BLaER1 treated with 17β-estradiol and CSF1 and Interleukin-3, amounts not matched to agents 10 nM and 100 nM (cell line): ENCODE measurements around the gene ITPK1.

Experiments used
- H3K27ac ChIP-seq, 11 experiments: shearing (Covaris generic); formaldehyde crosslinking; 2 replicates each; pipeline ENCODE4 v1.8.1; 2022
- H3K27me3 ChIP-seq, 11 experiments: shearing (Covaris generic); formaldehyde crosslinking; 2 replicates each; pipeline ENCODE4 v1.8.1; 2022
- H3K36me3 ChIP-seq, 11 experiments: shearing (Covaris generic); formaldehyde crosslinking; 2 replicates each; pipeline ENCODE4 v1.8.1; 2022
- H3K4me1 ChIP-seq, 10 experiments: shearing (Covaris generic); formaldehyde crosslinking; 2 replicates each; pipeline ENCODE4 v1.8.1; 2022
- H3K4me2 ChIP-seq, 11 experiments: shearing (Covaris generic); formaldehyde crosslinking; 2 replicates each; pipeline ENCODE4 v1.8.1; 2022
- H3K4me3 ChIP-seq, 10 experiments: shearing (Covaris generic); formaldehyde crosslinking; 2 replicates each; pipeline ENCODE4 v1.8.1; 2022
- H3K9ac ChIP-seq, 11 experiments: shearing (Covaris generic); formaldehyde crosslinking; 2 replicates each; pipeline ENCODE4 v1.8.1; 2022
- H3K9me3 ChIP-seq, 11 experiments: shearing (Covaris generic); formaldehyde crosslinking; replicated peaks in 1 of 11; 2 replicates each; pipeline ENCODE4 v1.8.1; 2022
- H4K20me1 ChIP-seq, 11 experiments: shearing (Covaris generic); formaldehyde crosslinking; 2 replicates each; pipeline ENCODE4 v1.8.1; 2022
- Cebpa-rat ChIP-seq, 11 experiments: shearing (Covaris generic); IDR thresholded peaks; 2 replicates each; pipeline ENCODE4 v1.8.1; 2022

ITPK1 gene

DNA sequence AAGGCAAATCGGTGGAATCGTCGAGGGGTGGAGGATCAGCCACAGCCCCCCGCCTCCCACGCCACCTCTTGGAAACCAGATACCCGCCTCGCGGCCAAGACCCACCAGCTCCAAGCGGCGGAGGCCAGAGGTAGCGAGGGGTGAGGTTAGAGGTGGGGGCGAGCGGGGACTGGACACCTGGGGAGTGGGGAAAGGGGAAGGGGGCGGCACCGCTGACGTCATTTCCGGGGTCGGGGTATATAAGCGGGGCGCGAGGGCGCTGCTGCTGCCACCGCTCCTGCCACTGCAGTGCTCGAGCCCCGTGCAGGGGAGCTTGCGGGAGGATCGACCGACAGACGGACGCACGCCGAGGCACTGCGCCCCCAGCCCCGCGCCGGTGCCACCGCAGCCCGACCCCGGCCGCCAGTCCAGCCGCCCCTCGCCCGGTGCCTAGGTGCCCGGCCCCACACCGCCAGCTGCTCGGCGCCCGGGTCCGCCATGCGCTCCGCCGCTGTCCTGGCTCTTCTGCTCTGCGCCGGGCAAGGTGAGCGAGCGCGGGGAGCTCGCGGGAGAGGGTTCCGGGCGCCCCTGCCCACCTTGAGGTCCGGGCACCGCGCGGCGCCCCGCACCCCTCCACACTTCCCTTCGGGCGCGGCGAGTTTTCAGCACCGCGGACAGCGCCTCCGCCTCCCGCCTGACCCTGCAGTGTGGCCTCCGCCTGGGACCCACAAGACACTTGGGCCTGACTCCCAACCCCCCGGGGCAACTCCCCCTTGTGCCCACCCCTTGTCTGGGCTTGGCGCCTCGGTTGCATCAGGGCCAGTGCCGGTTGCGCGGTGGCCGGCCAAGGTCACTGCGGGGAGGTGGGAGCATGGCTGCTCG, 192.6 kb downstream of the ITPK1 start, which contains the start of gene CHGA:
CHGA (plus strand) TSS at position 268 of the 861 bp plus-strand sequence; CDS start at position 478, 210 bp downstream.
- TF ChIP-seq Cebpa-rat (IDR thresholded peaks at IDR 0.05): no peak

DNA sequence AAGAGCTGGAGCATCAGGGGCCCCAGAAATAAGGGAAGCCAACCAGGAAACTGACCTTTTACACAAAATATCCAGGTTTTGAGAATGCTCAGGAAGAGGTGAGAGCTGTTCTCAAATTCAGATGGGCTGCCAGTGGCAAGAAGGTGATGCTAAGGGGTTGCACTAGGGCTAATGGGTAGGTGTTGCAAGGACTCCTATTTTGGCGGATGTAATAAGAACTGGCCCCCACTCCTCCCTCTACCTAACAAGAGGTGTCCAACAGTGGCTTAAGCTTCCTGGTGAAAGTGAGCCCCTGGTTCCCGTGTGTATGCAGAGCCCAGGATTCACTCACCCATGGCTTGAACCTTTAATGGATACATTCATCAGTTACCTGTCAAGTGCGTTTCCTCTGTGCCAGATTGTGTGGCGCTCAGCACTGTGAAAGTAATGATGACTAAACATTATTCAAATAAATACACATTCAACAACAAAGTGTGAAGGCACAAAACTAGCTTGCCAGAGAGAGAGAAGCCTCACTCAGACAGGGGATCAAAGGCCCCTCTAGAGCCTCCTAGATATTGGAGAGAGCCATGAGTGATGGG, 193.5 kb downstream of the ITPK1 start:
- peaks cover 7 to 16% (median 13%) of the 10 kb centered on the region in 10 experiments; a peak in 18 of 20 replicates for H3K4me1 ChIP-seq
- H3K4me3 ChIP-seq: no peak overlapping the region
- no peaks in the 10 kb centered on the region for H3K27me3 ChIP-seq
- H4K20me1 ChIP-seq: peaks cover 0 to 29% (median 0%) of the 10 kb centered on the region in 11 experiments; a peak in 5 of 22 replicates
- no peak for TF ChIP-seq Cebpa-rat (IDR thresholded peaks at IDR 0.05)
- H3K27ac ChIP-seq: no peak overlapping the region
- no peak overlapping the region for H3K9ac ChIP-seq
- H3K36me3 ChIP-seq: no peaks in the 10 kb centered on the region
- H3K9me3 ChIP-seq: peaks cover 0 to 9% (median 0%) of the 10 kb centered on the region in 11 experiments; a peak in 2 of 22 replicates
- no peak overlapping the region for H3K4me2 ChIP-seq

More for the DNA sequence above, 192.6 kb downstream of the ITPK1 start, which contains the start of gene CHGA:
- Histone ChIP-seq H3K4me3 (no peak within 1 kb of the TSS), H3K9ac (no peak within 1 kb of the TSS), H3K27ac (no peak within 1 kb of the TSS), H3K27me3 (no peaks in the 10 kb centered on the region), H3K4me2 (peak within 1 kb of the TSS; percentile 26 to 81 (median 64); a peak in 20 of 22 replicates), H3K36me3 (no peaks in the 10 kb centered on the region), H4K20me1 (peaks cover 0 to 37% (median 0%) of the 10 kb centered on the region in 11 experiments; a peak in 5 of 22 replicates), H3K4me1 (peaks cover 7 to 16% (median 13%) of the 10 kb centered on the region in 10 experiments; a peak in 18 of 20 replicates), H3K9me3 (peaks cover 0 to 9% (median 0%) of the 10 kb centered on the region in 11 experiments; a peak in 2 of 22 replicates)

DNA sequence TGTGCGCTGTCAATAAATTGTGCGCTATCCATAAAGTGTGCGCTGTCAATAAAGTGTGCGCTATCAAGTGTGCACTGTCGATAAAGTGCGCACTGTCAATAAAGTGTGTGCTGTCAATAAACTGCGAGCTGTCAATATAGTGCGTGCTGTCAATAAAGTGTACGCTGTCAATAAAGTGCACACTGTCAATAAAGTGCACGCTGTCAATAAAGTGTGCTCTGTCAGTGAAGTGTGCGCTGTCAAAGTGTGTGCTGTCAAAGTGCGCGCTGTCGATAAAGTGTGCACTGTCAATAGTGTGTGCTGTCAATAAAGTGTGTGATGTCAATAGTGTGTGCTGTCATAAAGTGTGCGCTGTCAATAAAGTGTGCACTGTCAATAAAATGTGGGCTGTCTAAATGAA, 195.7 kb downstream of the ITPK1 start:
- Histone ChIP-seq H3K4me1 (peaks cover 7 to 16% (median 13%) of the 10 kb centered on the region in 10 experiments; a peak in 18 of 20 replicates), H3K27ac (no peak overlapping the region), H3K4me2 (no peak overlapping the region), H3K4me3 (no peak overlapping the region), H4K20me1 (peaks cover 0 to 45% (median 0%) of the 10 kb centered on the region in 11 experiments; a peak in 4 of 22 replicates), H3K9me3 (peaks cover 0 to 9% (median 0%) of the 10 kb centered on the region in 11 experiments; a peak in 2 of 22 replicates), H3K9ac (no peak overlapping the region), H3K36me3 (no peaks in the 10 kb centered on the region), H3K27me3 (no peaks in the 10 kb centered on the region)
- no peak for TF ChIP-seq Cebpa-rat (IDR thresholded peaks at IDR 0.05)

DNA sequence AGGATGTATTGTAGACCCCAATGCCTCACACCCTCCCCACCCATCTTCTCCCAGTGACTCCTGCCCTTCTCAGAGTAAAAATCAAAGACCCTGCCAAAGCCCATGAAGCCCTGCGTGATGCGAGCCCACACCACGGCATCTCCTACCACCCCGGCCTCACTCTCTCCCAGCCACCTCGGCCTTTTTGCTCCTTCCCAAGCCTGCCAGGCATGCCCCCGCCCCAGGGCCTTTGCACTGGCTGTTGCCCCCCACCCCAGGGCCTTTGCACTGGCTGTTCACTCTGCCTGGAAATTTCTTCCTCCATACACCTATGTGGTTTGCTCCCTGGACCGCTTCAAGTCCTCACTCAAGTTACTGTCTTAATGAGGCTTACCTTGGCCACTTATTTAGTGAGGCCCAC, 197.8 kb downstream of the ITPK1 start:
- Histone ChIP-seq H3K36me3 (no peaks in the 10 kb centered on the region), H3K4me3 (no peak overlapping the region), H3K4me2 (no peak overlapping the region), H4K20me1 (peaks cover 0 to 33% (median 0%) of the 10 kb centered on the region in 11 experiments; a peak in 3 of 22 replicates), H3K27ac (no peak overlapping the region), H3K27me3 (no peaks in the 10 kb centered on the region), H3K4me1 (no peaks in the 10 kb centered on the region), H3K9ac (no peak overlapping the region), H3K9me3 (peaks cover under 1 to 9% (median 2%) of the 10 kb centered on the region in 11 experiments; a peak in 17 of 22 replicates)
- TF ChIP-seq Cebpa-rat (IDR thresholded peaks at IDR 0.05): no peak

DNA sequence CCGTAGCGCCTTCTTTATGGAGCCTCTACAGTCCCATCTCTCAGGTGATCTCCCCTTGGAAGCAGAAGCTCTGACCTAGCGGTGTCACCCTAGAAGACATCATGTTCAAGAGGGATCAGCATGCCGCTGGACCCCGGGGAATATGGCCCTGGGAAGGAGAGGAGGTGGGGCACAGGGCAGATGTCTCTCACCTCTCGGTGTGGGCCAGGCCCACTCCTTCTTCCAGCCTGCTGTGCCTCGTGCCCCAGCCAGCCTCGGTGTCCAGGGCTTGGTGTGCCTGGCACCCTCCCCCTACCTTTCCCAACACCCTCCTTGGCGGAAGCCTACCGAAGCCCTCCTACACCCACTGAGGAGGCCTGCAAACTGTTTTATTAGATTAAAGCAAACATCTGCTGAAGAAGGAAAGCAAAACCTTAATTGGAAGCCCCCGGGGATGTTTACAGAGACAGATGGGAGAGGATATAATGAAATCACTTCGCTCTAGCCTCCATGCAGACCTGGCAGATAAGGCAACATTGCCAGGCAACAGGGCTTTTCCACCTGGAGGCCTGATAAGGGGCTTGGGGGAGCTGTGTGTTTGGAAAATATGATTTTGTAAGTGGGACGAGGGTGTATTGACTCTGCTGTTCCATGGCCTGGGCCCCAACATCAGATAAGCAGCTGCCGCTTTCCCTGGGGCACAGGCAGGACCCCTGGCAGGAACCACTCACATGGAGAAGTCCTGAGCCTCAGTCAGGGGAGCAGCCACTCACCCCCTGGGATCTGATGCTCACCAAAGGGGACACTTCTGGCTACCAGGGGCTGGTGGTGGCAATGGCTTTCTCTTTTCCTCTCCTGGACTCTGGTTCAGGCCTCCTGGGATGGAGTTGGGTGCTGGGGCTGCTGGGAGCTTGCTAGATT, 198.4 kb downstream of the ITPK1 start:
- no peak for TF ChIP-seq Cebpa-rat (IDR thresholded peaks at IDR 0.05)
- H4K20me1 ChIP-seq: peaks cover 0 to 29% (median 0%) of the 10 kb centered on the region in 11 experiments; a peak in 3 of 22 replicates
- no peaks in the 10 kb centered on the region for H3K4me1 ChIP-seq
- no peak overlapping the region for H3K4me3 ChIP-seq
- no peaks in the 10 kb centered on the region for H3K27me3 ChIP-seq
- no peaks in the 10 kb centered on the region for H3K36me3 ChIP-seq
- H3K9ac ChIP-seq: no peak overlapping the region
- no peak overlapping the region for H3K4me2 ChIP-seq
- no peak overlapping the region for H3K27ac ChIP-seq
- H3K9me3 ChIP-seq: peaks cover 6 to 12% (median 8%) of the 10 kb centered on the region in 11 experiments; a peak in 17 of 22 replicates

DNA sequence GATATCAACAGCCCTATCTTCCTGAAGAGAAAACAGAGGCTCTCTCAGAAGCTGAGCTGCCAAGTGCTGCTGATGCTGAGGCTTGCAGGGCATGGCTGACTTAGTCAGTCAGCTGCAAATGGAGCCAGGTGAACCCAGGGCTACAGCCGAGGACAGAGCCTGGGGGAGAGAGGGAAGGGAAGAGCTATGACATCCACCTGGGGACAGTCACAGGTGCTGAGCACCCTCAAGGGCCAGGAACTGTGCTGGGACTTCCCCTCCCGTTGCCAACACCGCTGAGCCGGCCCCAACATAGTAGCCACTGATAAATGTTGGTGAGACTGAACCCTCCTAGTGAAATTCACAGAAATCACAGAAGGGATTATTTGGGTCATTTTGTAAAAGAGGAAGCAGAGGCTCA, 199.5 kb downstream of the ITPK1 start:
- Histone ChIP-seq H3K4me3 (no peak overlapping the region), H3K9me3 (peaks cover 6 to 12% (median 8%) of the 10 kb centered on the region in 11 experiments; a peak in 17 of 22 replicates), H3K36me3 (no peaks in the 10 kb centered on the region), H3K27me3 (no peaks in the 10 kb centered on the region), H3K27ac (no peak overlapping the region), H3K9ac (no peak overlapping the region), H4K20me1 (peaks cover 0 to 24% (median 0%) of the 10 kb centered on the region in 11 experiments; a peak in 3 of 22 replicates), H3K4me1 (no peaks in the 10 kb centered on the region), H3K4me2 (no peak overlapping the region)
- no peak for TF ChIP-seq Cebpa-rat (IDR thresholded peaks at IDR 0.05)

DNA sequence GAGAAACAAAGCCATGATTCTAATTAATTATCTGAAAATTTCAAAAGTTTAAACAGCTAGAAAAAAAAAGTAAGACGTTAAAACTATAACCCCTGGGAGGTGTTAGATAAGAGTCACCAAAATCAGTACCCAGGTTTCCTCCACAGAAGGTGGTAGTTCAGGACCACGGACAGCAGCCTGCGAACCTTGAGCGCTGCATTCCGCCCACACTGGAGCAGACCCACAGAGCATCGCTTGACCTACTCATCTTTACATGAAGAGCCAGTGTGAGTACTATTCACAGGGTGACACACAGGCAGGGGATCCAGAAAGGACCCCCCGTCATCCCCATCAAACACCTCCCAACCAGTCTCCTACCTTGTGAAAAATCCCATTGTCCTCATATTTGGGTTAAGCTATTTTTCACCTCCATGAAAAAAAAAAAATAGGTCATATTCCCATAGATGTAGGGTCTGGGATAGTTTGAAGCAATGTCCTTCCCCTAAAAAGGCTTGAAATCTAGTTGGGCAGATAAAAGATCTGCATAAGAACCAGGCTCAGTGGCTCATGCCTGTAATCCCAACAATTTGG, 201.6 kb downstream of the ITPK1 start:
- Histone ChIP-seq H4K20me1 (peaks cover 0 to 19% (median 0%) of the 10 kb centered on the region in 11 experiments; a peak in 3 of 22 replicates), H3K36me3 (no peaks in the 10 kb centered on the region), H3K27me3 (no peaks in the 10 kb centered on the region), H3K27ac (no peak overlapping the region), H3K9ac (no peak overlapping the region), H3K4me2 (no peak overlapping the region), H3K9me3 (peaks cover 6 to 14% (median 8%) of the 10 kb centered on the region in 11 experiments; a peak in 17 of 22 replicates), H3K4me1 (no peaks in the 10 kb centered on the region), H3K4me3 (no peak overlapping the region)
- no peak for TF ChIP-seq Cebpa-rat (IDR thresholded peaks at IDR 0.05)

DNA sequence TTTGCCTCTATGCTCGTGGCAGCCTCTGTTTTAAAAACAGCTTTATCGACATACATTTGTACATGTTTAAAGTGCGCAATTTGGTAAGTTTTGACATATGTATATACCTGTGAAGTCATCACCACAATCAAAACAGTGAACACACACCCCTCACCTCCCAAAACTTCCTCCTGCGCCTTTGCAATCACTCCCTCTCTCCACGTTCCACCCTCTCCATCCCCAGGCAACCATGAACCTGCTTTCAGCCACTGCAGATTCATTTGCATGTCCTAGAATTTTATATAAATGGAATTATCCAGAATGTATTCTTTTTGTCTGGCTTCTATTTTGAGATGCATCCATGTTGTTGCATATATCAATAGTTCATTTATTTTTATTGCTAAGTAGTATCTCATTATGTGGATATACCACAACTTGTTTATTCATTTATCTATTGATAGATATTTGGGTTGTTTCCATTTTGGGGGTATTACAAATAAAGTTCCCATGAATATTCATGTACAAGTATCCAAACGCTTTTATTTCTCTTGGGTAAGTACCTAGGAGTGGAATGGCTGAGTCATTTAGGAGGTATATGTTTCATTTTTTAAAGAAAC, 208.3 kb downstream of the ITPK1 start:
- Histone ChIP-seq H3K9me3 (peaks cover 0 to 3% (median 0%) of the 10 kb centered on the region in 11 experiments; a peak in 6 of 22 replicates), H3K4me3 (no peak overlapping the region), H3K27me3 (no peaks in the 10 kb centered on the region), H3K4me2 (no peak overlapping the region), H3K27ac (no peak overlapping the region), H4K20me1 (no peaks in the 10 kb centered on the region), H3K4me1 (0 out of 20 replicates have a peak, but pooled peaks cover 0 to 6% (median 0%) of the 10 kb centered on the region in 10 experiments), H3K36me3 (no peaks in the 10 kb centered on the region), H3K9ac (no peak overlapping the region)
- no peak for TF ChIP-seq Cebpa-rat (IDR thresholded peaks at IDR 0.05)
